Endothelial cell of umbilical vein (primary cell): ENCODE results near the gene TMEM74B.

Source experiments
- CTCF ChIP-seq, 2 donors: IDR thresholded peaks; 1 replicate in 1 of 2; 2 replicates in 1 of 2; pipeline ENCODE4 v1.5.1; 2011; ENCODE audit warnings: low read length in 2 of 2, mild to moderate bottlenecking in 2 of 2, moderate library complexity in 2 of 2, control low read depth in 1 of 2, inconsistent platforms in 1 of 2, low read depth in 1 of 2; ENCODE audit not compliant: insufficient read depth in 1 of 2; ENCODE audit errors: extremely low read depth in 1 of 2
- EZH2 ChIP-seq: IDR thresholded peaks from 2 replicates; pipeline ENCODE4 v1.6.1; 2012; ENCODE audit warnings: borderline replicate concordance, low read depth, mild to moderate bottlenecking, moderate library complexity, low read length, inconsistent platforms; ENCODE audit not compliant: severe bottlenecking
- FOS ChIP-seq: IDR thresholded peaks from 2 replicates; pipeline ENCODE4 v1.6.1; 2011; ENCODE audit warnings: mild to moderate bottlenecking, low read length, moderate library complexity, borderline replicate concordance; ENCODE audit not compliant: insufficient read depth
- GATA2 ChIP-seq: IDR thresholded peaks from 2 replicates; pipeline ENCODE4 v1.7.0; 2011; ENCODE audit warnings: low read depth, mild to moderate bottlenecking, moderate library complexity, mixed read lengths, low read length; ENCODE audit not compliant: insufficient read length, insufficient read depth
- POLR2A ChIP-seq: IDR thresholded peaks from 2 replicates; pipeline ENCODE4 v1.6.1; 2012; ENCODE audit warnings: low read depth, mild to moderate bottlenecking, control low read depth, low read length

GRCh38 chr20:1160496-1160895 lies 24.3 kb downstream of the TMEM74B start:
- TF ChIP-seq CTCF (IDR thresholded peaks at IDR 0.05; ENCODE audit: extremely low read depth in 1 of 2, insufficient read depth in 1 of 2, low read depth in 1 of 2, low read length in 2 of 2) (no peak), EZH2 (no peak), POLR2A (no peak), FOS (no peak), GATA2 (no peak)
